IPS-18c (cell line): ENCODE measurements around the gene PAPSS1.
"Not testable (repeated sequence)": the region's sequence is repeated elsewhere in the genome, so short reads cannot be mapped to it uniquely, and the experiment has no call there.

ENCODE experiments used
- H3K4me3 ChIP-seq: 2 replicates; pipeline ENCODE4 v1.7.0; 2013; ENCODE audit warnings: low read depth, mild to moderate bottlenecking, low read length, moderate library complexity; ENCODE audit not compliant: insufficient read depth
- H3K9me3 ChIP-seq: one replicate; pipeline ENCODE4 v1.6.1; 2013; ENCODE audit warnings: mild to moderate bottlenecking, low read length, moderate library complexity; ENCODE audit not compliant: control insufficient read depth, insufficient read depth

The PAPSS1 gene

DNA sequence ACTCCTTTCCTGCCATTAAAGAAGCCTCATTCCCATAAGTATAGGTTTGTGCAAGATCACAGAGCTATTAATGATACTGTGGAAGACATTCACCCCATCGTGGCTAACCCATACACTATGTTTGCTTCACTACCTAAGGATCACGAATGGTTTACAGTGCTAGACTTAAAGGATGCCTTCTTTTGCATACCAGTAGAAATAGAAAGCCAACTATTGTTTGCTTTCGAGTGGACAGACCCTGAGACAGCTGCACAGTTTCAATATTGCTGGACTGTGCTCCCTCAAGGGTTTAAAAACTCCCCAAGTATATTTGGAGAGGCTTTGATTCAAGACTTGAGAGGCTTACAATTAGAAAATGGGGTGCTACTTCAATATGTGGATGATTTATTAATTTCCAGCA, 16.0 kb upstream of the PAPSS1 start:
- no peak overlapping the region for H3K4me3 ChIP-seq

DNA sequence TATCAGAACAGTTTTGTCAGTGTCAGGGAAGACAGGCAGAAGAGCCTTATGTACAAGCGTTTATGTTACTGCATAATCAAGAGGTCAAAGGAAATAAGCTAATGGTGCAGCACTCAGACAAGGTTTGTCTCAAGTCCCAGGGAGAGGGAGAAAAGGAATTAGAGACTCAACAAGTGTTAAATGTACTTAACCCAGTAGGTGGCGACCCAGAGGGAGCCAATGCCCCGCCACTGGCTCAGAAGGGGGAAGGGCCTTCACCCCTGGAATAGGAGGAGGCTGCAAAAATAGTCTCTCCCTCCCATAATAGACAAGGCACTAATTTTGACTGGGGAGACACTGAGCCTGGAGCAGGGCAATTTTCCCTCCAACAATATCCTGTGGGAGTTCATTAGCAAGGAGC, 14.1 kb upstream of the PAPSS1 start:
- Histone ChIP-seq H3K9me3 (no peaks in the 10 kb centered on the region), H3K4me3 (no peak overlapping the region)

More for the DNA sequence above, 16.0 kb upstream of the PAPSS1 start:
- H3K9me3 ChIP-seq = no peaks in the 10 kb centered on the region

DNA sequence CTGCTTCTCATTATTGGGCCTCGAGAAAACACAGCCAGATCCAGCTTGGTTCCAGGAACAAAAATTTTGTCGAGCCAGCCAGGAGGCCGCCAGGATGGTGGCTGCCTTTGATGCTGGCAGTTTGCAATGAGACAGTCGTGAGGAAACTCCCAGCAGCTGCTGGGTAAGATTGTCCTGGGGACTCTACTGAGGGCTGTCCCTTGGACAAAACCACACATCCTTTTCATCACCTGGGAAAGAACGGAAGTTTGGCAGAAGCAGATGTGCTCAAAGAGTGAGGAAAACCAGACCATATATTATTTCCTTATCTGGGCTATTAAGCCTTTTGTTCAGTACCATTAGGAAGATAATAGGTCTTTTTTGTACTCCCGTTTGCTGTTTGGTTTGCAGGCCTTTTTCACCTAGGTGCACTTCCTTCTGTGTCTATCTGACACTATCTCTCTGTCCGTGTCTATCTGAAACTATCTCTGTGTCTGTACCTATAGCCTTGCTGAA, 13.4 kb upstream of the PAPSS1 start:
- no peaks in the 10 kb centered on the region for H3K9me3 ChIP-seq
- H3K4me3 ChIP-seq = no peak overlapping the region

DNA sequence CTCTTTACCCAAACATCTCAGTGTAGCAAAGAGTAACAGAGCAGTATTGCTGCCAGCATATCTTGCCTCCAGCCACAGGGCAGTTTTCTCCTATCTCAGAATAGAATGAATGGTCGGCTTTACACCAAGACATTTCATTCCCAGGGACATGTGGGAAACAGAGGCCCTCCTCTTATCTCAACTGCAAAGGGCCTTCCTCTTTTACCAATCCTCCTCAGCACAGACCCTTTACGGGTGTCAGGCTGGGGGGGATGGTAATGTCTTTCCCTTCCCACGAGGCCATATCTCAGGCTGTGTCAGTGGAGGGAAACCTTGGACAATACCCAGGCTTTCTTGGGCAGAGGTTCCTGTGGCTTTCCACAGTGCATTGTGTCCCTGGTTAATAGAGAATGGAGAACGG, 9.0 kb upstream of the PAPSS1 start:
- not testable (repeated sequence) for H3K4me3 ChIP-seq, H3K9me3 ChIP-seq

DNA sequence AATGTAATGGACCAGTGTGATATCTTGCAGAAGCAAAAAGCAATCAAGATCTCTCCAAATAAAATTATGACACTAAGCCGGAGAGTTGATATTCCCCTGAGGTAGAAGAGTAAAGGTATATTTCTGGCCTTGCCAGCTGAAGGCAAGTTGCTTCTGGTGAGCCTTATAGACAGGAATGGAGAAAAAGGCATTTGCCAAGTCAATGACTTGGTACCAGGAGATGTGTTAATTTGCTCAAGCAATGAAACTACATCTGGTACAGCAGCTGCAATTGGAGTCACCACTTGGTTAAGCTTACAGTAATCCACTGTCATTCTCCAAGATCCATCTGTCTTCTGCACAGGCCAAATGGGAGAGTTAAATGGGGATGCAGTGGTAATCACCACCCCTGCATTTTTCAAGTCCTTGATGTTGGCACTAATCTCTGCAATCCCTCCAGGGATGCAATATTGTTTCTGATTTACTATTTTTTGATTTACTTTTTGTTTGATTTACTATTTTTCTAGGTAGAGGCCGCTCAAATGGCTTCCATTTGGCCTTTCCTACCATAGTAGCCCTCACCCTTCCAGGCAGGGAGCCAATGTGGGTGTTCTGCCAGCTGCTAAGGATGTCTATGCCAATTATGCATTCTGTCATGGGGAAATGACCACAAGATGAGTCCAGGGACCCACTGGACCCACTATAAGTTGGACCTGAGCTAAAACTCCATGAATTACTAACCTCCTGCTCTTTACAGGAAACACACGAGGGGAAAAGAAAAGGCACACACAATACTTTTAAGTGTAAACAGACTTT, 6.3 kb upstream of the PAPSS1 start:
- H3K4me3 ChIP-seq, H3K9me3 ChIP-seq: not testable (repeated sequence)

DNA sequence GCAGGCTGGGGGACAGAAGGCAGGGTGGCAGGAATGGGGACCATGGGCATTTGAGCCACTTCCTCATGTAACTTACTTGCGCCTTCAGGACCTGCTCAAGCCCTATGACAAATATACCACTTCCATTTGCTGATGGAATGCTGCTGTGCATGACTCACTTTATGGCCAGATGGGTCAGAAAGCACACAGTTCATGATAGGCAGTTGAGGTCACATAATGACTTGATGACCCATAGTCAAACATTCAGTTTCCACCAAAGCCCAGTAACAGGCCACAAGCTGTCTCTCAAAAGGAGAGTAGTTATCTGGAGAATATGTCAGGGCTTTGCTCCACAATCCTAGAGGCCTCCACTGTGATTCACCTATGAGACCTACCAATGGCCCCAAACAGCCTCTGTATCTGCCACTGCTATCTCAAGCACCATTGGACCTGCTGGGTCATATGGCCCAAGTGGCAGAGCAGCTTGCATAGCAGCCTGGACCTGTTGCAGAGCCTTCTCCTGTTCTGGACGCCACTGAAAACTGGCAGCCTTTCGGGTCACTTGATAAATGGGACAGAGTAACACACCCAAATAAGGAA, 5.3 kb upstream of the PAPSS1 start:
- peaks cover 3% of the 10 kb centered on the region for H3K9me3 ChIP-seq
- no peak overlapping the region for H3K4me3 ChIP-seq

DNA sequence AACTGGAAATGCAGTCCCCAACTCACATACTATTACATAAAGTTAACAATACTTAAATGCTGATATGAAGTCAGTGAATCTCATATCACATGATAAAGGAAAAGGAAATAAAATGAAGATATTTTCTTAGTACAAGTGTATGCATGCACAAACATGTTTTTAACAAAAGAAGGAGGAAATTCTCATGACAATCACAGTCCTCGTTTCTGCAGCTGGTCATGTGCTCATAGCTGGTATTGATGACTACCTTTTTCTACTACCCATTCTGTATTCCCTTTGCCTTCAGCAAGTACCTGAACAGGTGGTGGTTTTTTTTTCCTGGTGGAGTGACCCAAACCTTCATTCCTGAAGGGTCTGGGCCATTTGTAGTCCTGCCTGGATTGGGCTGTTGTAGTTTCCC, 3.3 kb upstream of the PAPSS1 start:
- not testable (repeated sequence) for H3K9me3 ChIP-seq, H3K4me3 ChIP-seq

DNA sequence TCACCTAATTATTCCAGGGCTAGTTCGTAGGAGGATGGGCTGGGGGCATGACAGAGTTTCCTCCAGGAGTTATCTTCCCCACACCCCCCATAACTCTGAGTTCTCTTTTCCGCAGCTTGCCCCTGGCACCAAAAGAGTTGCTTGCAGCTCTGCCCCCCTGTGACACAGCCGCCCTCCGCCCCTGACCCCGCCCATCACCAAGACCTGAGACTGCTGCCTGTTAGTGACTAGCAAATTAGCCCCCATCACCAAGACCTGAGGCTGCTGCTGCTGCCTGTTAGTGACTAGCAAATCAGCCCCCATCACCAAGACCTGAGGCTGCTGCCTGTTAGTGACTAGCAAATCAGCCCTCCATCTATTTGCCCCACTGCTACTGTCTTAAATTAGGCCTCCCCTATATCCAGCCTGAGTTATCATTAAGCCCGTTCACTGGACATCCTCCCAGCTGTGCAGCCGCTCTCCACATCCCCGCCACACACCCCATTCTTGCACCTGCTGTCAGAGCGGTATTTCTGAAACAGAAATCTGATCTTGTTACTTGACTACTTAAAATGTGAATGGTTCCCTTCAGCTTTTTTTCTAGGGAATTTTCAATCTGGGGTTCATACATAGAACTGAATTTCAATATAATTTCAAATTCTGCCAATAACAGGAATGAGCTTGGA, 1.5 kb upstream of the PAPSS1 start:
- Histone ChIP-seq H3K9me3 (peaks cover 3% of the 10 kb centered on the region), H3K4me3 (peak overlapping the region; percentile 96)

DNA sequence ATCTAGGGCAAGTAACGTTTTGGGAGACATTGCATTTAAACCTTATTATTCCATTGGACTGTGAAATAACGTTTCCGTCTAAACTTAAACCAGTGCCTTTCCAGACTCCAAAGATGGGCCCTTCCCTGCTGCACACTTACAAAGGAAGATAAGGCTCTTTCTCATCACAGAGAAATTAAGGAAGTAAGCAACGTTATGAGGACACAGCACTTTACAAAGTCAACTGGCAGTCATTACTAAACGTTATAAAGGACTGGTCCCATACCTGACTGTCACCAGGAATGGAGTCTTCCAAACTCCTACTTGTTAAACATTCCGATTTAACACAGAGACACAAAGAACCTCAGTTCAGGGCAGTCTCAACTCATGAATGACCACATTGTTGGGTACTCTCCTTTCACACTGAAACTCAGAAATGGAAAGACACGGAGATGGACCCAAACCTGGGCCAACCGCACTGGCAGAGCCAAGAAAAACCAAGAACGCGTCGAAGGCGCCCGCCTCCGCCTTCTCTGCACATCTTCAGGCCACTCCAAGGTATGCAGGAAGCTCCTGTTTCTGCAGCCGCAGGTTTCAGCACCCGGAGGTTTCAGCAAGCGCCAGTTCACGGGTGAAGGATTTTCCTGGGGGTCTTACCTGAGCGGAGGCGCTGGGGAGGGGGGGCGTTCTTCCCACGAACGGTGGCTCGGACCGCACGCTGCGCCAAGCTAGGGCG, 670 bp downstream of the PAPSS1 start:
- Histone ChIP-seq H3K9me3 (peaks cover 3% of the 10 kb centered on the region), H3K4me3 (peak overlapping the region; percentile 96)

DNA sequence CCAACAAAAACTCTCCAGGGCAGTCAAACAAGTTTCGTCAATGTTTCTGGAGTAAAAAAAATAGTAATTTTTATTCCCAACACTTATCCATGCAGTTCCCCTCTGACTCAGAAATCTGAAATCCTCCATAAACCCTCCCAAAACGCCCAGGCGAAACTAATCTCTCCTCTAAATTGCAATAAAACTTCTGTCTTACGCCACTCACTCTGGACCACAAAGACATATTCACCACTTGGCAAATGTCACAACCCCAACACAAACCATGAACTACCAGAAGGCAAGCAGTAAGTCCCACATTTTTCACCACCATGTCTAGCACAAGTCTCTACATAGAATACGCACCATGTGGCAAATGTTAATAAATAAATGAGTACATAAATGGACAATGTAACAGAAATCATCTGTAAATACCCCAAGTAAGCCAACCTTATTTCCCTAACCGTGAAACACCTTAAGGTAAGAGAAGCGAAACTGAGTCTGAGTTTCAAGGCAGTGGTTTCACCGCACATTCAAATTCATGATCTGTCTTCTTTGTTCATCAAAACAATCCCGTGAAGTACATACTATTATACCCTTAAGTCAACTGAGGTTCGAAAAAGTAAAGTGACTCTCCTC, 1.6 kb downstream of the PAPSS1 start:
- Histone ChIP-seq H3K4me3 (peak overlapping the region; percentile 96; the same call in 1 of the 2 replicates), H3K9me3 (no peaks in the 10 kb centered on the region)

DNA sequence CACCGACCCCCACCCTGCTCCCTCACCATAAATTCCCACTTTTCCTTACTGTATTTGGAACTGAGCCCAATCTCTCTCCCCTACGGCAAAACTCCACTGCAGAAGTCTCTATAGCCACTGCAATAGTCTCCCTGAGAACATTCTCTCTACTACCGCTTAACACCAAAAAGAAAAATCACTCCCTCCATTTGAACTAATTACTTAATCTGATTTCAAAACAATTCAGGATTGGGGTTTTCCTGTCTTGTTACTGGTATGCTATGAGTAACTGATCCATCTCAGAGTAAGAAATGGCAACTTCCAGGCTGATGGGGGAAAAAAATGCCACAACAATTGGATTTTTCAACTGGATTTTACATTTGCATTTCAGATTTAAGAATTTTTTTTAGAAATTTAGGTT, 5.8 kb downstream of the PAPSS1 start:
- Histone ChIP-seq H3K9me3 (no peaks in the 10 kb centered on the region), H3K4me3 (no peak overlapping the region)

DNA sequence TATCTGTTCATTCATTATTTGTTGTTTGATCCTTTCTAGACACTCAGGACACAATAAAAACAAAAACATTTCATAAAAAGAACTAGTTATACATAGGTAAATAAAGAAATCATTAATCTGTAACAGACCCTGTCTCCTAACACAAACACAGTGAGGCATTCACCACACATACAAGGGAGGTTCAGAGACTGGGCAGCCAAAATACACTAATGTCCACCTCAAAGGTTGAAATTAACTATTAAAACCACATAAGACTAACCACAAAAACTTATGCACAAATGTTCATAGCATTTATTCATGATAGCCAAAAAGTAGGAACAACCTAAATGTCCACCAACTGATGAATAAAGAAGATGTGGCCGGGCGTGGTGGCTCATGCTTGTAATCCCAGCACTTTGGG, 7.8 kb downstream of the PAPSS1 start:
- Histone ChIP-seq H3K9me3 (no peaks in the 10 kb centered on the region), H3K4me3 (no peak overlapping the region)

DNA sequence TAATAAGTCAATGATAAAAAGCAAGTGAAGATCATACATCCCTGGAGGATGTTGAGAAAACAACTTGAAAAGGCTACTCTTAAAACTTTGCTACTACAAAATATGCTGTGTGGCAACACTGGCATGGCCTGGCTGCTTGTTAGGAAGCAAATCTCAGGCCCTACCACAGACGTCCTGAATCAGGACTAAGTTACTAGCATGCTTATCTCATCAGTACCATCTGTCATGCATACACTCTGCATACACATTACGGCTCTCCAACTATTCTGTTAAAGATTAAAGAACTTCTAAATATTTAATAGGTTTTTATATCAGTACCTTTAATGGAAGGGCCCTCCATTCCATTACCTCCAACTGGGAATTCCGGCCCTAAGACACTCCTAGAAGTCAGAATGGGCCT, 8.2 kb downstream of the PAPSS1 start:
- no peak overlapping the region for H3K4me3 ChIP-seq

DNA sequence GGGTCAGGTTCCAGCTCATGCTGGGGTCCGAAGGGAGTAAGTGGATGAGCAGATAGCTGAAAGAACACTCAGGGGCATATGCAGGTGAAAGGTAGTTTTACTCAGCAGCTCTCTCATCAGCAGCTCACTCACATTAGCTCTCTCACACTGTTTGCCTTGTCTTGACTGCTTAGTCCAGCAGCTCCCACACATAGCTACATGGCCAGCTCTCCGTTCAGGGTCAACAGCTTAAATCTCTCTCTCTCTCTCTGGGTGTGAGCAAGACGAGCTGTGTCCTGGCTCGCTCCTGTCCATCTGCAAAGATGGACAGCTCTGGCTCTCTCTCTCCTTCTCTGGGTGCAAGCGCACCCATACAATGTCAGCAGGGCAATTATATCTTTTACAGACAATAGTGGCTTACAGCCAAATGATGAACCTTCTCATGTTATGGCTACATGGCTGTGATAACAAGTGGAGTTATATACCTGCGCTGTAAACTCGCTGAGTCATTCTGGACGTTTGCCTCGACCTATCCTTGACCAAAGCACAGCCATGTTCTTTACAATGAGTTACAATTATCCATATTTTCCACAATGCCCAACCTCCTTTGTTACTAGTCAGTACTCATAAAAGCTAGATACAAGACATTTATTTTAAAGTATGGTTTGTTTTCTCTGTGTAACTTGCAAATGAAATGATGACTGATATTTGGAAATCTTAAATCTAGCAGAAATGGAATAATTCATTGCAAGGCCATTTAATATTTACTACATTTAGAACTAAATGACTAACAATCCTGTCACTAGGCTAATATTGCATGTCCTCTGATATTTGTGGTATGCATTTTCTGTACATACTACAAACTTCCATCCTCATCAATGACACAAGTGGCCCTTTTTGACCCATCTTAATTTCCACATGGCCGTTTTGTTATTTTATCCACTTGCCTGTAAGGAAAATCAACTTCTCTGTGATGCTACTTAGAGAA, 9.3 kb downstream of the PAPSS1 start:
- H3K9me3 ChIP-seq = peaks cover 4% of the 10 kb centered on the region
- H3K4me3 ChIP-seq = no peak overlapping the region

More for the DNA sequence above, 8.2 kb downstream of the PAPSS1 start:
- peaks cover 2% of the 10 kb centered on the region for H3K9me3 ChIP-seq

DNA sequence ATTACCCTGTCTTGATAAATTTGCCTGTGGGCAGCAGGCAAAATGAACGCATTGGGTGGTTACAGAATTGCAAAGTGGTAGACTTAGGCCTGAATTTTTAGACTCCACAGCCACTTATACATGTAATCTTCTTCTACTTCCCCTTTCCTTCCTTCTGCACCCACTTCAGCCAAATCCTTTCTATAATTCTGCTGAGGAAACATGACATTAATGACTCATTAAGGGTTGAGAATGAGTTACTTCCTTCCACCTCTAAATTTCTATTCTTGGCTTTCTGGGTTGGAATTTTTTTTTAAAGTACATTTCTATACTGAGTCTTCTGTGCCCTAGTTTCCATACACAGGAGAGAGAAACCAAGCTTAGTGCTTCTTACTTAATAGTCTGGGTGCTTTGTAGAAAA, 10.1 kb downstream of the PAPSS1 start:
- H3K9me3 ChIP-seq = peaks cover 4% of the 10 kb centered on the region
- H3K4me3 ChIP-seq = no peak overlapping the region

DNA sequence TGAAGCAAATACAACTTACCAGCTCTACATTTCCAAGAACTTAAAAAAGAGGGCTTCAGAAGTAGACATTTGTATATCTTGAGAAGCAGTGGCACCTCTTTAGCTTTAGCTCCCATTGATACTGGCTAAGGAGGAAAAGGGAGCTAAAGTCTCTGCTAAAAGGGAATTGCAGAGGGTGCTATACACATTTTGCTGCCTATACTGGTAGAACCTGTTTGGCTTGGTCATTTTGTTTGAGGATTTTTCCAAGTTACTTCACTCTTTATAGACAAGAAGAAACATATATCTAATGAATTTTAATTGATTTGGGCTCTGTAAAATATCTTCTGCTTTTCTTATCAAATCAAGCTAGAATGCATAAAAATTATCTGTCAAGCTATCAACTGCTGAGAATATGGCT, 11.8 kb downstream of the PAPSS1 start:
- Histone ChIP-seq H3K9me3 (peaks cover 4% of the 10 kb centered on the region), H3K4me3 (no peak overlapping the region)
